NOMO-1 treated with DMSO at 0.1 percent for 48 hours (cell line): Measurements from ENCODE around the gene ABHD1.
A peak's percentile ranks its signal among the peaks of the same experiment; 100 is the strongest.
"Not testable (repeated sequence)": the region's sequence is repeated elsewhere in the genome, so short reads cannot be mapped to it uniquely, and the experiment has no call there.

ENCODE experiments used
- DNase-seq: peaks from one replicate; lab custom pipeline; 2025; ENCODE audit not compliant: unreplicated experiment; lab: John Stamatoyannopoulos, UW

The ABHD1 gene

GRCh38 chr2:27123302-27124150 is at the start of gene ABHD1:
ABHD1 (plus strand) TSS chr2:27123815; CDS start chr2:27123949, 134 bp downstream.
- peak; percentile 64 for DNase-seq

GRCh38 chr2:27074738-27075565 is 48.7 kb upstream of the ABHD1 start:
- peak; percentile 42 for DNase-seq

- not testable (repeated sequence) for DNase-seq
These were observed 48.1 kb upstream of the ABHD1 start for GRCh38 chr2:27075566-27075871.

- no peak for DNase-seq
These were observed 47.3 kb upstream of the ABHD1 start for GRCh38 chr2:27076323-27076722.

GRCh38 chr2:27077231-27077630 is 46.4 kb upstream of the ABHD1 start:
- DNase-seq, result no peak

- DNase-seq, result no peak
These were observed 45.1 kb upstream of the ABHD1 start, which contains the start of gene EMILIN1 for GRCh38 chr2:27078267-27079194. EMILIN1 (plus strand) TSS chr2:27078615; CDS start chr2:27079066, 451 bp downstream.

GRCh38 chr2:27079233-27080139 is 44.1 kb upstream of the ABHD1 start:
- no peak for DNase-seq

GRCh38 chr2:27080140-27080469 is 43.5 kb upstream of the ABHD1 start:
- no peak for DNase-seq

GRCh38 chr2:27080603-27080936 is 43.0 kb upstream of the ABHD1 start:
- DNase-seq, result no peak

- DNase-seq, result peak; percentile 39
These were observed 41.4 kb upstream of the ABHD1 start for GRCh38 chr2:27081984-27082772.

GRCh38 chr2:27082773-27083409 is 40.7 kb upstream of the ABHD1 start:
- DNase-seq, result no peak

- no peak for DNase-seq
These were observed 40.0 kb upstream of the ABHD1 start for GRCh38 chr2:27083410-27084296.

- DNase-seq, result no peak
These were observed 39.1 kb upstream of the ABHD1 start for GRCh38 chr2:27084297-27085061.

- no peak for DNase-seq
These were observed 38.4 kb upstream of the ABHD1 start for GRCh38 chr2:27085062-27085672.

GRCh38 chr2:27085673-27086089 is 37.9 kb upstream of the ABHD1 start:
- DNase-seq, result peak; percentile 15

- peak; percentile 88 for DNase-seq
These were observed 37.4 kb upstream of the ABHD1 start for GRCh38 chr2:27086090-27086723.
